ENCODE data around the gene ASB8.
"Not testable (repeated sequence)": the region's sequence is repeated elsewhere in the genome, so short reads cannot be mapped to it uniquely, and the experiment has no call there.

The ASB8 gene

GRCh38 chr12:48175613-48176416, 18.5 kb upstream of the ASB8 start:
- H3K9ac ChIP-seq (ENCODE audit: low read depth, low read length), result peak overlapping the region; percentile 7; the same call in 1 of the 2 replicates
- no peaks in the 10 kb centered on the region for H3K9me3 ChIP-seq (ENCODE audit: control insufficient read depth, insufficient read depth, low read length)
- no peaks in the 10 kb centered on the region for H3K36me3 ChIP-seq (ENCODE audit: insufficient read depth, low read length)
- H3K4me1 ChIP-seq (ENCODE audit: insufficient read depth, low read length), result peaks cover 9% of the 10 kb centered on the region; the same call in 1 of the 2 replicates

- Histone ChIP-seq H3K4me1 (ENCODE audit: insufficient read depth, low read length) (no peaks in the 10 kb centered on the region), H3K9ac (ENCODE audit: low read depth, low read length) (no peak overlapping the region), H3K36me3 (ENCODE audit: insufficient read depth, low read length) (no peaks in the 10 kb centered on the region), H3K9me3 (ENCODE audit: control insufficient read depth, insufficient read depth, low read length) (no peaks in the 10 kb centered on the region)
Observed at GRCh38 chr12:48169011-48169410, 11.7 kb upstream of the ASB8 start.

- H3K4me1 ChIP-seq (ENCODE audit: insufficient read depth, low read length), result no peaks in the 10 kb centered on the region
- H3K36me3 ChIP-seq (ENCODE audit: insufficient read depth, low read length), result no peaks in the 10 kb centered on the region
- no peaks in the 10 kb centered on the region for H3K9me3 ChIP-seq (ENCODE audit: control insufficient read depth, insufficient read depth, low read length)
- no peak overlapping the region for H3K9ac ChIP-seq (ENCODE audit: low read depth, low read length)
Observed at GRCh38 chr12:48165089-48165981, 8.0 kb upstream of the ASB8 start.

- Histone ChIP-seq H3K9ac (ENCODE audit: low read depth, low read length) (no peak overlapping the region), H3K9me3 (ENCODE audit: control insufficient read depth, insufficient read depth, low read length) (no peaks in the 10 kb centered on the region), H3K4me1 (ENCODE audit: insufficient read depth, low read length) (no peaks in the 10 kb centered on the region), H3K36me3 (ENCODE audit: insufficient read depth, low read length) (no peaks in the 10 kb centered on the region)
Observed at GRCh38 chr12:48164451-48164850, 7.1 kb upstream of the ASB8 start.

DNA sequence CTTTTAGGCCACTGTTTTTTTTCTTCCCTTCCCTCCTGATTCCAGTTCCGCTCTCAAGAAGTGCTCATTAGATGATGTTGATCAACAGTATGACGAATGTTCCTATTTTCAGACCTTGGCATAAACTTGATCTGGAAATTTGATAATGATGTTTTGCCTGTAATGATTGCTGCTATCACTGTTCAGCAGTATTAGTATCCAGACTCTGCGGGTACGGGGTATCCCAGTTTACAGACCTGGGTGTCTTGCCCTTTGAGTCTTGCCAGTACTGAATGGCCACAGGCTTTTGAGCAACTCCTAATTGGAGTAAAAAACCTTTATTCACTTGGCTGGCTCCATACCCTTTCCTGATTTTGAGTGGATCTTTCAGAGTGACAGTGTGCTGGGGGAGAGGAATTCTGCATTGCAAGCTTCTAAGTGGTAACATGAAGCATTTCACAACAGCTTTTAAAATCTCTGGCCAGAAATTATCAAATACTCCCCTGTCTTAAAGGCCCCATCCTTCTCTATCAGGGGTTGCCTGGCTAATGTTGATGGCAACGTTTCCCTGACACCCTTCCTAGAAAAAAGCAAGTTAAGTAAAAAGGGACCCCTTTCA, 5.9 kb upstream of the ASB8 start:
- H3K36me3 ChIP-seq (ENCODE audit: insufficient read depth, low read length), result no peaks in the 10 kb centered on the region
- H3K9me3 ChIP-seq (ENCODE audit: control insufficient read depth, insufficient read depth, low read length), result no peaks in the 10 kb centered on the region
- no peak overlapping the region for H3K9ac ChIP-seq (ENCODE audit: low read depth, low read length)
- H3K4me1 ChIP-seq (ENCODE audit: insufficient read depth, low read length), result no peaks in the 10 kb centered on the region

- Histone ChIP-seq H3K9ac (ENCODE audit: low read depth, low read length) (no peak overlapping the region), H3K4me1 (ENCODE audit: insufficient read depth, low read length) (0 out of 2 replicates have a peak, but pooled peaks cover 5% of the 10 kb centered on the region), H3K36me3 (ENCODE audit: insufficient read depth, low read length) (no peaks in the 10 kb centered on the region)
Observed at GRCh38 chr12:48160807-48161206, 3.5 kb upstream of the ASB8 start.

DNA sequence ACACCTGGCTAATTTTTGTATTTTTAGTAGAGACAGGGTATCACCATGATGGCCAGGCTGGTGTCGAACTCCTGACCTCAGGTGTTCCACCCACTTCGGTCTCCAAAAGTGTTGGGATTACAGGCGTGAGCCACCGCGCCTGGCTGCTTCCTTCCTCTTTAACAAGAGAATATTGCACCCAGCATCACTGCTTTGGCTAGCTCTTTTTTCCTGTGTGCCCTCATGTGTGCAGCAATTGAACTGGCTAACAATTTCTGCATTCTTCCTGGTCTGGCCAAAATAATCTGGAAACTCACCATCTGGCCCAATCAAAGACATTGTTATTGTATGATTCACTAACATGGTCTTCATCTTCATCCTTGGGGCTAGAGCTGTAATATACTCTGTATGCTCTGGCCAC, 2.7 kb upstream of the ASB8 start:
- H3K36me3 ChIP-seq (ENCODE audit: insufficient read depth, low read length), result no peaks in the 10 kb centered on the region

More at GRCh38 chr12:48160807-48161206, 3.5 kb upstream of the ASB8 start:
- no peaks in the 10 kb centered on the region for H3K9me3 ChIP-seq (ENCODE audit: control insufficient read depth, insufficient read depth, low read length)

DNA sequence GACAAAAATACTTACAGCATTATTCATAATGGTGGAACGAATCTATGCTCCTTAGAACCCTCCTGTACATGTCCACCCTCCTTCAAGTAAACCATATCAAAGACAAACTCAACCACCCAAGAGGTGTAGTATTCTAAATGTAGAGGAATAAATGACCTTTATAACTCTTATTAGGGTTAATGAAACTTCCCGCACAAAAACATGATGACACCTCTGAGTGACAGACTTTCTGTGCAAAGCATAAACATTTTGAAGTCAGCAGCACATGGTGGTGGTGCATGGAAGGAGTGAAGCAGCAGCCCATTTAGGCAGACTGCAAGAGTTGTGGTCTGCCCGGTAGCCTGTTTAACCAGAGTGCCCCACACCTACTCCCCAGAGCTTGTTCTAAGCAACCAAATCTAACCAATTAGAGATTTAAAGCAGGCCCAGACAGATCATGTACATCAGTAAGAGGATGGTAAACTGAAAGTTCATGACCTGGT, 615 bp upstream of the ASB8 start:
- peak overlapping the region; percentile 50 for H3K9ac ChIP-seq (ENCODE audit: low read depth, low read length)
- no peaks in the 10 kb centered on the region for H3K36me3 ChIP-seq (ENCODE audit: insufficient read depth, low read length)
- H3K4me1 ChIP-seq (ENCODE audit: insufficient read depth, low read length), result 0 out of 2 replicates have a peak, but pooled peaks cover 5% of the 10 kb centered on the region
- no peaks in the 10 kb centered on the region for H3K9me3 ChIP-seq (ENCODE audit: control insufficient read depth, insufficient read depth, low read length)

More for the DNA sequence above, 2.7 kb upstream of the ASB8 start:
- H3K9me3 ChIP-seq (ENCODE audit: control insufficient read depth, insufficient read depth, low read length), result no peaks in the 10 kb centered on the region
- H3K4me1 ChIP-seq (ENCODE audit: insufficient read depth, low read length), result 0 out of 2 replicates have a peak, but pooled peaks cover 5% of the 10 kb centered on the region
- no peak overlapping the region for H3K9ac ChIP-seq (ENCODE audit: low read depth, low read length)

- Histone ChIP-seq H3K36me3 (ENCODE audit: insufficient read depth, low read length) (no peaks in the 10 kb centered on the region), H3K9ac (ENCODE audit: low read depth, low read length) (peak overlapping the region; percentile 77; the same call in 1 of the 2 replicates), H3K4me1 (ENCODE audit: insufficient read depth, low read length) (0 out of 2 replicates have a peak, but pooled peaks cover 5% of the 10 kb centered on the region), H3K9me3 (ENCODE audit: control insufficient read depth, insufficient read depth, low read length) (no peaks in the 10 kb centered on the region)
Observed at GRCh38 chr12:48156652-48157017, 680 bp downstream of the ASB8 start.

DNA sequence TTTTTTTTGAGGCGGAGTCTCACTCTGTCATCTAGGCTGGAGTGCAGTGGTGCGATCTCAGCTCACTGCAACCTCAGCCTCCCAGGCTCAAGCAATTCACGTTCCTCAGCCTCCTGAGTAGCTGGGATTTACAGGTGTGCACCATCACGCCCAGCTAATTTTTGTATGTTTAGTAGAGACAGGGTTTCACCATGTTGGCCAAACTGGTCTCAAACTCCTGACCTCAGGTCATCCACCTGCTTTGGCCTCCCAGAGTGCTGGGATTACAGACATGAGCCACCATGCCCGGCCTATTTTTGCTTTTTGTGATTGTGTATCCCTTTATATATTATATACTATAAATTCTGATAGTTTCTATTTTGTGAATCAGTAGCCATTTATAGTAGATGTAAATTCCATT, 1.5 kb downstream of the ASB8 start:
- H3K9me3 ChIP-seq (ENCODE audit: control insufficient read depth, insufficient read depth, low read length); H3K9ac ChIP-seq (ENCODE audit: low read depth, low read length); H3K4me1 ChIP-seq (ENCODE audit: insufficient read depth, low read length); H3K36me3 ChIP-seq (ENCODE audit: insufficient read depth, low read length): not testable (repeated sequence)

DNA sequence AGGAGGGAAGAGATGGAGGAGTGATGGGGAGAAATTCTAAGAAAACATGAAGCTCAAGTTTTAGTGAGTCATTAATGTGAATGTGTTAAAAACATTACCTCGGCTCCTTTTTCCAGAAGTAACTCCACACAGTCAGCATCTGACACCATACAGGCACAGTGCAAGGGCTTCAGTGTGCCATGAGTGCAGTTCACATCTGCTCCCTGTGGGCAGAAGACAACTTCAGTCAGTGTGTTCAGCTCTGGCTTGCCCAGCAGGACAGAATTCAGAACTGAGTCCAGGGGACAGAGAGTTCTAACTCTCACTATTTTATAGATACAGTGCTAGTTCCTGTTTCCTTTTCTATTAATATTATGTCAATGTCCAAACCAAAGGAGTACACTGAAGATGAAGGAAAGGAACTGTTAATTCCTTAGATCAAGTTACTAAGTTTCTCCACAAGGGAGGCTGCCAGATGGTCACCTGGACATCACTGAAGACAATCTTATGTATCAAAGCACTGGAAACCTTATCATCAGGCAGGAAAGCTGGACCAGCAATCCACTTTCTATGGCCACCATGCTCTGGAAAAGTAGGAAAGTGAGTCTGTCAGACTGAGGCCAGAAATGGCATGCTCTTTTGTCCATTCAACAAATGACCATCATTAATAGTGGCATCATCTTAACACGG, 6.1 kb downstream of the ASB8 start:
- Histone ChIP-seq H3K9ac (ENCODE audit: low read depth, low read length) (no peak overlapping the region), H3K9me3 (ENCODE audit: control insufficient read depth, insufficient read depth, low read length) (no peaks in the 10 kb centered on the region), H3K36me3 (ENCODE audit: insufficient read depth, low read length) (peaks cover 4% of the 10 kb centered on the region; the same call in 1 of the 2 replicates), H3K4me1 (ENCODE audit: insufficient read depth, low read length) (no peaks in the 10 kb centered on the region)

- H3K4me1 ChIP-seq (ENCODE audit: insufficient read depth, low read length), result peaks cover 12% of the 10 kb centered on the region; the same call in 1 of the 2 replicates
- H3K9me3 ChIP-seq (ENCODE audit: control insufficient read depth, insufficient read depth, low read length), result no peaks in the 10 kb centered on the region
- peaks cover 30% of the 10 kb centered on the region for H3K36me3 ChIP-seq (ENCODE audit: insufficient read depth, low read length)
- H3K9ac ChIP-seq (ENCODE audit: low read depth, low read length), result no peak overlapping the region
Observed at GRCh38 chr12:48145981-48146380, 11.3 kb downstream of the ASB8 start.

DNA sequence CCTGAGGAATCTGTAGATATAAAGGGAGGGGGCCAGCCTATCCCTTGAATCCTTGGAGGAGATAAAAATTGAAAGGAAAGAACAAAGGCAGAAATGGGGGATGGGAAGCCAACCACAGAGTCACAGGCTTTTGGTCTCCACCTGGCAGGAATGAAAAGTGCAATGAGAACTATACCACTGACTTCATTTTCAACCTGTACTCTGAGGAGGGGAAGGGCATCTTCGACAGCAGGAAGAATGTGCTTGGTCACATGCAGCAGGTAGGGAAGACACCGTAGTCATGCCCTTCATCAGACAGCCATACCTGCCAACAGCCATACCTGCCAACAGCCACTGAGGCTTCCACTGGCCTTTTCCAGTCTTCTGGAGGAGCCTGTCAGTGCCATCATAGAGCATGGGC, 13.4 kb downstream of the ASB8 start:
- Histone ChIP-seq H3K4me1 (ENCODE audit: insufficient read depth, low read length) (peaks cover 12% of the 10 kb centered on the region; the same call in 1 of the 2 replicates), H3K9ac (ENCODE audit: low read depth, low read length) (no peak overlapping the region), H3K36me3 (ENCODE audit: insufficient read depth, low read length) (peaks cover 40% of the 10 kb centered on the region), H3K9me3 (ENCODE audit: control insufficient read depth, insufficient read depth, low read length) (no peaks in the 10 kb centered on the region)
